MCF 10A (cell line): Measurements from ENCODE around the gene TMC6. TPM values are rescaled to one million over a fixed set of nuclear protein-coding genes. Genes with fewer than 3 reads are reported as not detected.

ENCODE experiments used
- BruUV-seq: library from RNA; stranded (reverse); fragments of 400-500 nt; replicated peaks from 2 replicates; lab custom pipeline; 2021; lab: Mats Ljungman, UMichigan
- CTCF ChIA-PET: fragments of 300-600 bp; sonication (Branson Sonifier 250); formaldehyde crosslinking; extraction: SDS; loops from one replicate; lab custom pipeline; 2021; ENCODE audit warnings: antibody characterized with exemption, inconsistent platforms; lab: Yijun Ruan, JAX
- POLR2A ChIA-PET: fragments of 300-600, 350-650 bp; sonication (Branson Sonifier 250); formaldehyde crosslinking; extraction: SDS; loops from one replicate; lab custom pipeline; 2020; ENCODE audit warnings: antibody characterized with exemption, inconsistent platforms; lab: Yijun Ruan, JAX
- DNase-seq: peaks from one replicate; pipeline ENCODE4 v3.0.0-alpha.2; 2018; ENCODE audit not compliant: unreplicated experiment
- H3K27ac Mint-ChIP-seq: one replicate; pipeline ENCODE4 v1.8.0; 2022; ENCODE audit warnings: mild to moderate bottlenecking, low read depth, mixed read lengths; ENCODE audit not compliant: unreplicated experiment
- H3K27me3 Mint-ChIP-seq: one replicate; pipeline ENCODE4 v1.8.0; 2022; ENCODE audit warnings: mixed read lengths; ENCODE audit not compliant: insufficient read depth, unreplicated experiment
- H3K36me3 Mint-ChIP-seq: one replicate; pipeline ENCODE4 v1.8.0; 2022; ENCODE audit warnings: mild to moderate bottlenecking, moderate library complexity, mixed read lengths; ENCODE audit not compliant: insufficient read depth, unreplicated experiment
- H3K4me1 Mint-ChIP-seq: one replicate; pipeline ENCODE4 v1.8.0; 2022; ENCODE audit warnings: mixed read lengths; ENCODE audit not compliant: insufficient read depth, unreplicated experiment
- H3K4me3 Mint-ChIP-seq: one replicate; pipeline ENCODE4 v1.8.0; 2022; ENCODE audit warnings: mild to moderate bottlenecking, moderate library complexity, mixed read lengths; ENCODE audit not compliant: unreplicated experiment
- H3K9me3 Mint-ChIP-seq: one replicate; pipeline ENCODE4 v1.8.0; 2022; ENCODE audit warnings: mixed read lengths; ENCODE audit not compliant: unreplicated experiment
- CTCF ChIP-seq: fragments of 200-600 bp; IDR thresholded peaks from one replicate; pipeline ENCODE4 v1.8.0; 2022; ENCODE audit warnings: antibody characterized with exemption, mild to moderate bottlenecking; ENCODE audit not compliant: unreplicated experiment
- intact Hi-C: fragments of 100-400 bp; cut with micrococcal nuclease; formaldehyde crosslinking; loops from 2 replicates; pipeline ENCODE4 v1.14.1; 2022
- total RNA-seq: library from RNA; stranded (reverse); gene quantifications from 2 replicates; pipeline ENCODE4 v1.2.3, GENCODE V29; 2022

TMC6 gene
- total RNA-seq, 1 experiment from 2014 or later = 3.1 TPM

- H3K36me3 Mint-ChIP-seq = peaks cover 4% of the 10 kb centered on the region
- DNase-seq = no peak
- CTCF ChIA-PET = interaction anchor here (1.0 kb wide), 1 partner anchor 122 kb away, joined by 4 read pairs; no protein-coding TSS in a partner anchor
- no peaks in the 10 kb centered on the region for H3K4me1 Mint-ChIP-seq
- no peaks in the 10 kb centered on the region for H3K9me3 Mint-ChIP-seq
- POLR2A ChIA-PET = interaction anchor here (3.0 kb wide), 1 partner anchor 13 kb away, joined by 14 read pairs; no protein-coding TSS in a partner anchor
- intact Hi-C loops = no loop called here
- no peak for TF ChIP-seq CTCF
- peak overlapping the region; percentile 77 for H3K4me3 Mint-ChIP-seq
- H3K27me3 Mint-ChIP-seq = peaks cover 13% of the 10 kb centered on the region
- H3K27ac Mint-ChIP-seq = no peak overlapping the region
- BruUV-seq = no TSS peak
Observed at GRCh38 chr17:78129351-78130089, 965 bp upstream of the TMC6 start.

- ChIA-PET POLR2A (interaction anchor here (0.6 to 3.0 kb wide), 8 partner anchors 11 to 806 kb away, joined by 3 to 14 read pairs (median 4); partner anchors contain the start of genes AFMID and TK1), CTCF (interaction anchor here (0.7 to 2.2 kb wide), 9 partner anchors 12 to 233 kb away, joined by 3 to 9 read pairs (median 5); no protein-coding TSS in a partner anchor)
- H3K9me3 Mint-ChIP-seq = no peaks in the 10 kb centered on the region
- peak overlapping the region; percentile 77 for H3K4me3 Mint-ChIP-seq
- TF ChIP-seq CTCF = no peak
- DNase-seq = no peak
- H3K27ac Mint-ChIP-seq = no peak overlapping the region
- H3K4me1 Mint-ChIP-seq = no peaks in the 10 kb centered on the region
- peaks cover 11% of the 10 kb centered on the region for H3K36me3 Mint-ChIP-seq
- intact Hi-C loops = no loop called here
- no TSS peak for BruUV-seq
- no peaks in the 10 kb centered on the region for H3K27me3 Mint-ChIP-seq
Observed at GRCh38 chr17:78127888-78128550, 536 bp downstream of the TMC6 start.

DNA sequence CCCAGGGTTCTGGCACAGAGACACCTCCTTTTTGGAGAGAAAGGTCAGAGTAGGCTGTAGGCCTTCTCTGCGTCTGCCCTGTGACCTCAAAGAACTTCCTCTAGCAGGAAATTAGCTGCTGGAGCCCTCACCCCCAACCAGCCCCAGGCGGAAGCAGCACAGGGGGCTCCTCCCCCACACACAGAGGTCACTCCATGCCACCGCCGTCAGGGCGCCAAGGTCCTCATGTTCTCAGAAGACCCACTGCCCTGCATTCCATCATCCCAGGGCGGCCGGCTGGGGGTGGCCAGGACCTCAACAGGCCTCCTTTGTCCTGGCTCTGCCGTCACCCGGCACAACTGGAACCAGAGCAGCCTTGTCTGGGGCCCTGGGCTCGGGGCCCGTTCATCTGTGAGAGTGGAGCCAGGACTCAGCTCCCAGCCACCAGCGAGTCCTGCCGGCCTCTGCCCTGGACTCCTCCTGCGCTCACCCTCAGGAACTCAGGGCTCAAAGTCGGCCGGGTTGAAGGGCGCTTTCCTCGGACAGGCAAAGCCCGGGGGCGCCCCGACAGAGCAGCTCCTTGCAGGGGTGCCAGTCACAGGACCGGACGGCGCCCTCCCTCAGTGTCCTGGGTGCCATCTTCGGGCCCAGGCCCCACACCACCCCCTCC is 1.2 kb downstream of the TMC6 start:
- BruUV-seq = no TSS peak
- TF ChIP-seq CTCF = no peak
- intact Hi-C loops = no loop called here
- H3K36me3 Mint-ChIP-seq = peaks cover 11% of the 10 kb centered on the region
- no peak for DNase-seq
- H3K4me3 Mint-ChIP-seq = peak overlapping the region; percentile 77
- ChIA-PET CTCF (interaction anchor here (0.6 to 2.2 kb wide), 8 partner anchors 11 to 223 kb away, joined by 3 to 9 read pairs (median 5); no protein-coding TSS in a partner anchor), POLR2A (interaction anchor here (0.7 to 3.0 kb wide), 7 partner anchors 12 to 188 kb away, joined by 3 to 14 read pairs (median 4); partner anchors contain the start of genes AFMID and TK1)
- H3K4me1 Mint-ChIP-seq = no peaks in the 10 kb centered on the region
- H3K9me3 Mint-ChIP-seq = no peaks in the 10 kb centered on the region
- no peak overlapping the region for H3K27ac Mint-ChIP-seq
- H3K27me3 Mint-ChIP-seq = no peaks in the 10 kb centered on the region
